Measurements from ENCODE around the gene TOMM22. TPM values are rescaled to one million over a fixed set of nuclear protein-coding genes. Genes with fewer than 3 reads are reported as not detected.

The TOMM22 gene
- total and polyA plus RNA-seq, 4 donors, result 25.6 to 57.7 (median 29.2) TPM

GRCh38 chr22:38707984-38708383, 26.2 kb downstream of the TOMM22 start:
- no peak overlapping the region for H3K27ac ChIP-seq (ENCODE audit: low read depth in 1 of 2, low read length in 1 of 2)
- peak overlapping the region in 1 of 2 donors; percentile 60 for H3K9ac ChIP-seq (ENCODE audit: insufficient read depth in 1 of 2, low read length in 2 of 2)
- TF ChIP-seq, protein P1, sequence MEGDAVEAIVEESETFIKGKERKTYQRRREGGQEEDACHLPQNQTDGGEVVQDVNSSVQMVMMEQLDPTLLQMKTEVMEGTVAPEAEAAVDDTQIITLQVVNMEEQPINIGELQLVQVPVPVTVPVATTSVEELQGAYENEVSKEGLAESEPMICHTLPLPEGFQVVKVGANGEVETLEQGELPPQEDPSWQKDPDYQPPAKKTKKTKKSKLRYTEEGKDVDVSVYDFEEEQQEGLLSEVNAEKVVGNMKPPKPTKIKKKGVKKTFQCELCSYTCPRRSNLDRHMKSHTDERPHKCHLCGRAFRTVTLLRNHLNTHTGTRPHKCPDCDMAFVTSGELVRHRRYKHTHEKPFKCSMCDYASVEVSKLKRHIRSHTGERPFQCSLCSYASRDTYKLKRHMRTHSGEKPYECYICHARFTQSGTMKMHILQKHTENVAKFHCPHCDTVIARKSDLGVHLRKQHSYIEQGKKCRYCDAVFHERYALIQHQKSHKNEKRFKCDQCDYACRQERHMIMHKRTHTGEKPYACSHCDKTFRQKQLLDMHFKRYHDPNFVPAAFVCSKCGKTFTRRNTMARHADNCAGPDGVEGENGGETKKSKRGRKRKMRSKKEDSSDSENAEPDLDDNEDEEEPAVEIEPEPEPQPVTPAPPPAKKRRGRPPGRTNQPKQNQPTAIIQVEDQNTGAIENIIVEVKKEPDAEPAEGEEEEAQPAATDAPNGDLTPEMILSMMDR (IDR thresholded peaks at IDR 0.05; ENCODE audit: control extremely low read depth, extremely low read depth), result no peak
- H3K36me3 ChIP-seq (ENCODE audit: control insufficient read depth in 4 of 4, insufficient read depth in 4 of 4, low read length in 4 of 4), result peaks cover 0 to 12% (median 2%) of the 10 kb centered on the region in 4 donors
- WGBS, 2 donors, result 80 to 84% methylated on average over 3 of the region's 3 CpGs
- H3K27me3 ChIP-seq (ENCODE audit: control insufficient read depth in 3 of 3, insufficient read depth in 3 of 3, low read length in 2 of 3), result no peaks in the 10 kb centered on the region
- DNase-seq (no peak), ATAC-seq (ENCODE audit: insufficient read depth, low FRiP score) (no peak)
- no peaks in the 10 kb centered on the region for H3K9me3 ChIP-seq (ENCODE audit: control insufficient read depth in 4 of 4, insufficient read depth in 3 of 4, low read length in 3 of 4)
- H3K4me3 ChIP-seq, result no peak overlapping the region
- H3K4me1 ChIP-seq (ENCODE audit: control insufficient read depth in 5 of 5, insufficient read depth in 5 of 5, low read length in 5 of 5), result peaks cover 9 to 23% (median 16%) of the 10 kb centered on the region in 5 donors

- 90 to 91% methylated on average over 3 of the region's 3 CpGs for WGBS, 2 donors
- H3K27me3 ChIP-seq (ENCODE audit: control insufficient read depth in 3 of 3, insufficient read depth in 3 of 3, low read length in 2 of 3), result no peaks in the 10 kb centered on the region
- H3K36me3 ChIP-seq (ENCODE audit: control insufficient read depth in 4 of 4, insufficient read depth in 4 of 4, low read length in 4 of 4), result peaks cover 0 to 12% (median 2%) of the 10 kb centered on the region in 4 donors
- ATAC-seq (ENCODE audit: insufficient read depth, low FRiP score) (no peak), DNase-seq (no peak)
- H3K4me3 ChIP-seq, result no peak overlapping the region
- H3K9me3 ChIP-seq (ENCODE audit: control insufficient read depth in 4 of 4, insufficient read depth in 3 of 4, low read length in 3 of 4), result no peaks in the 10 kb centered on the region
- no peak overlapping the region for H3K9ac ChIP-seq (ENCODE audit: insufficient read depth in 1 of 2, low read length in 2 of 2)
- peaks cover 10 to 25% (median 22%) of the 10 kb centered on the region in 5 donors for H3K4me1 ChIP-seq (ENCODE audit: control insufficient read depth in 5 of 5, insufficient read depth in 5 of 5, low read length in 5 of 5)
- peak overlapping the region in 1 of 2 donors; percentile 10 for H3K27ac ChIP-seq (ENCODE audit: low read depth in 1 of 2, low read length in 1 of 2)
- TF ChIP-seq, protein P1 (IDR thresholded peaks at IDR 0.05; ENCODE audit: control extremely low read depth, extremely low read depth), result no peak
Measured at GRCh38 chr22:38709306-38709705, 27.5 kb downstream of the TOMM22 start.

GRCh38 chr22:38710351-38710750, 28.6 kb downstream of the TOMM22 start:
- H3K27ac ChIP-seq (ENCODE audit: low read depth in 1 of 2, low read length in 1 of 2), result no peak overlapping the region
- H3K4me3 ChIP-seq, result no peak overlapping the region
- TF ChIP-seq, protein P1 (IDR thresholded peaks at IDR 0.05; ENCODE audit: control extremely low read depth, extremely low read depth), result no peak

DNA sequence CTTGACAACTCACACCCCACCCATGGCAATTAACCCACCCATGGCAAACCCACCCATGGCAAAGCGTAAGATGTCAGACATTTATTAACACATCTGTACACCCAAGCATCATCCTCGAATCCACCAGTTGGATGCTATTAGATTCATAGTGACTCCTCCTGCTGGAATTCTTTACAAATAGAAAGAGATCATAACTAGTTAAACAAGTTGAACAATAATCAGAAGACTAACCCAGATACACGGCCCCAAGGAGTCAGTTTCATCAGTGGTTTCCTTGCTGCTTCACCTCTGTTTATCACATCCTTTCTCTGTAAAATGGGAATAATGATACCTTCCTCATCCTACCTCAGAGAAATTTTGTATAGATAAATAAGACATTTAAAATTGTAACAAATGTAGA, 29.1 kb downstream of the TOMM22 start:
- Histone ChIP-seq H3K9me3 (ENCODE audit: control insufficient read depth in 4 of 4, insufficient read depth in 3 of 4, low read length in 3 of 4) (no peaks in the 10 kb centered on the region), H3K4me3 (no peak overlapping the region), H3K36me3 (ENCODE audit: control insufficient read depth in 4 of 4, insufficient read depth in 4 of 4, low read length in 4 of 4) (peaks cover 0 to 12% (median 2%) of the 10 kb centered on the region in 4 donors), H3K27ac (ENCODE audit: low read depth in 1 of 2, low read length in 1 of 2) (no peak overlapping the region), H3K27me3 (ENCODE audit: control insufficient read depth in 3 of 3, insufficient read depth in 3 of 3, low read length in 2 of 3) (no peaks in the 10 kb centered on the region), H3K9ac (ENCODE audit: insufficient read depth in 1 of 2, low read length in 2 of 2) (no peak overlapping the region), H3K4me1 (ENCODE audit: control insufficient read depth in 5 of 5, insufficient read depth in 5 of 5, low read length in 5 of 5) (peaks cover 10 to 25% (median 18%) of the 10 kb centered on the region in 5 donors)
- WGBS, 2 donors, result 81% methylated on average over 3 of the region's 3 CpGs
- DNase-seq, result no peak
- ATAC-seq (ENCODE audit: insufficient read depth, low FRiP score), result no peak
- TF ChIP-seq, protein P1 (IDR thresholded peaks at IDR 0.05; ENCODE audit: control extremely low read depth, extremely low read depth), result no peak

More at GRCh38 chr22:38710351-38710750, 28.6 kb downstream of the TOMM22 start:
- WGBS, 2 donors, result 82 to 89% methylated on average over 3 of the region's 3 CpGs
- Histone ChIP-seq H3K4me1 (ENCODE audit: control insufficient read depth in 5 of 5, insufficient read depth in 5 of 5, low read length in 5 of 5) (peaks cover 10 to 25% (median 18%) of the 10 kb centered on the region in 5 donors), H3K27me3 (ENCODE audit: control insufficient read depth in 3 of 3, insufficient read depth in 3 of 3, low read length in 2 of 3) (no peaks in the 10 kb centered on the region), H3K9me3 (ENCODE audit: control insufficient read depth in 4 of 4, insufficient read depth in 3 of 4, low read length in 3 of 4) (no peaks in the 10 kb centered on the region), H3K9ac (ENCODE audit: insufficient read depth in 1 of 2, low read length in 2 of 2) (no peak overlapping the region), H3K36me3 (ENCODE audit: control insufficient read depth in 4 of 4, insufficient read depth in 4 of 4, low read length in 4 of 4) (peaks cover 0 to 12% (median 2%) of the 10 kb centered on the region in 4 donors)
- ATAC-seq (ENCODE audit: insufficient read depth, low FRiP score) (no peak), DNase-seq (no peak)
